Fibroblast of skin of scalp (primary cell): Measurements from ENCODE around the gene LDOC1. TPM values are rescaled to one million over a fixed set of nuclear protein-coding genes. Genes with fewer than 3 reads are reported as not detected.
"Not testable (repeated sequence)": the region's sequence is repeated elsewhere in the genome, so short reads cannot be mapped to it uniquely, and the experiment has no call there.

ENCODE experiments used
- DNase-seq: peaks from one replicate; pipeline ENCODE4 v3.0.0-alpha.2; 2013
- polyA plus RNA-seq, 2 experiments: library from polyadenylated mRNA; unstranded; fragments of 120-200 nt; gene quantifications; one replicate each; pipeline ENCODE4 v1.2.1, GENCODE V29; 2013; ENCODE audit not compliant: insufficient read length in 2 of 2

The LDOC1 gene
- polyA plus RNA-seq (2013, experiment 1 of 2; ENCODE audit: insufficient read length): 44.7 TPM
- polyA plus RNA-seq (2013, experiment 2 of 2; ENCODE audit: insufficient read length): 44.3 TPM

GRCh38 chrX:141176586-141177451 lies at the start of gene LDOC1:
Gene LDOC1 (minus strand): TSS chrX:141177129. CDS start chrX:141177021, 108 bp downstream.
- peak; percentile 76 for DNase-seq

- DNase-seq: no peak
These were observed 44.7 kb upstream of the LDOC1 start for GRCh38 chrX:141221611-141222010.

- peak; percentile 67 for DNase-seq
These were observed 43.5 kb upstream of the LDOC1 start for GRCh38 chrX:141220342-141221008.

GRCh38 chrX:141214196-141214595 lies 37.3 kb upstream of the LDOC1 start:
- DNase-seq: peak; percentile 43

- no peak for DNase-seq
These were observed 25.0 kb upstream of the LDOC1 start for GRCh38 chrX:141201962-141202361.

GRCh38 chrX:141188573-141188972 lies 11.6 kb upstream of the LDOC1 start:
- DNase-seq: not testable (repeated sequence)

GRCh38 chrX:141185366-141185765 lies 8.4 kb upstream of the LDOC1 start:
- no peak for DNase-seq

GRCh38 chrX:141183000-141183399 lies 6.1 kb upstream of the LDOC1 start:
- DNase-seq: no peak

- no peak for DNase-seq
These were observed 3.9 kb upstream of the LDOC1 start for GRCh38 chrX:141180851-141181250.

- no peak for DNase-seq
These were observed 1.1 kb downstream of the LDOC1 start for GRCh38 chrX:141175786-141176185.

- no peak for DNase-seq
These were observed 12.5 kb downstream of the LDOC1 start for GRCh38 chrX:141164406-141164805.

- DNase-seq: no peak
These were observed 18.8 kb downstream of the LDOC1 start for GRCh38 chrX:141158084-141158483.

GRCh38 chrX:141155231-141155630 lies 21.7 kb downstream of the LDOC1 start:
- DNase-seq: not testable (repeated sequence)

- no peak for DNase-seq
These were observed 34.0 kb downstream of the LDOC1 start for GRCh38 chrX:141142946-141143345.

GRCh38 chrX:141133272-141133671 lies 43.7 kb downstream of the LDOC1 start:
- DNase-seq: no peak

- DNase-seq: no peak
These were observed 49.8 kb downstream of the LDOC1 start for GRCh38 chrX:141127146-141127545.
